Measurements from ENCODE around the gene CHST14. TPM values are rescaled to one million over a fixed set of nuclear protein-coding genes. Genes with fewer than 3 reads are reported as not detected.

Gene CHST14
- total and polyA plus RNA-seq, 2 of the 8 experiments (the other 6 are each of a cell fraction or from before 2014, with no cell fraction given), result 13.4 to 20.3 TPM

DNA sequence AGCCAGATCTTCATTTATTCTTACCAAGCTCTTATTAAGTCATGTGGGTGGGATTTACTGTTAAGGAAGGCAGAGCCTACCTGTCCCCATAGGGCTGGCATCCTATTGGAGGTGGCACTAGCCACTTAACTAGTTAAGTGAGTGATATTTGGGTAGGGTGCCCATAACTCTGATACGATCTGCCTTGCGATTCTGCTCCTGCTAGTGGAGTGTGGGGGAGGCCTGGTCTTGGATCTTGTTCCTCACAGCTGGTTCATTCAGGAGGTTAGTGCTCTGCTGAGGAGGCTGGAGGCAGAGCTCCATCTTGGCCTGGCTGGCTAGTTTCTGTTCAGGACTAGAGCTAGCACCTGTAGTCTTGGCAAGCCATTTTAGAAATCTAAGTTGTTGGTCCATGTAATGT is 20.7 kb upstream of the CHST14 start:
- Histone ChIP-seq H3K4me1 (replicated peaks in 1 of 4; ENCODE audit: control insufficient read depth in 3 of 4, insufficient read depth in 4 of 4, low read length in 3 of 4) (peaks cover 8 to 42% (median 25%) of the 10 kb centered on the region in 4 experiments), H4K5ac (ENCODE audit: insufficient read length, low read depth, low read length) (no peak overlapping the region), H3K23ac (ENCODE audit: insufficient read length) (no peak overlapping the region), H3K4ac (replicated peaks; ENCODE audit: insufficient read length, low read depth, low read length) (no peak overlapping the region), H3K56ac (replicated peaks; ENCODE audit: insufficient read length, low read depth, low read length) (no peak overlapping the region), H3K27ac (ENCODE audit: low read depth, low read length) (no peak overlapping the region), H3K9ac (replicated peaks in 1 of 4; ENCODE audit: extremely low read depth in 1 of 4, low read depth in 3 of 4, low read length in 3 of 4) (no peak overlapping the region), H4K8ac (ENCODE audit: extremely low read depth, insufficient read depth, low read length) (no peak overlapping the region), H3K23me2 (ENCODE audit: low read depth, low read length) (no peaks in the 10 kb centered on the region), H3K14ac (ENCODE audit: insufficient read length) (no peak overlapping the region), H3K4me3 (ENCODE audit: extremely low read depth in 1 of 4, insufficient read depth in 2 of 4, low read depth in 3 of 4, low read length in 4 of 4) (no peak overlapping the region), H2AK5ac (ENCODE audit: low read depth, low read length) (0 out of 2 replicates have a peak overlapping the region, but pooled peaks have one; percentile 46), H3K18ac (ENCODE audit: extremely low read depth, low read length) (no peak overlapping the region), H3K4me2 (ENCODE audit: insufficient read depth in 1 of 2, low read depth in 2 of 2, low read length in 2 of 2) (peak overlapping the region in 1 of 2 experiments; percentile 20; a peak in 1 of 4 replicates), H3K79me2 (ENCODE audit: control insufficient read depth in 1 of 2, insufficient read depth in 2 of 2, low read length in 2 of 2) (peaks cover 21 to 99% of the 10 kb centered on the region in 2 experiments), H2BK20ac (ENCODE audit: low read length) (no peak overlapping the region), H3K27me3 (replicated peaks in 1 of 4; ENCODE audit: control insufficient read depth in 3 of 4, extremely low read depth in 1 of 4, insufficient read depth in 3 of 4, low read length in 3 of 4) (no peaks in the 10 kb centered on the region), H4K20me1 (replicated peaks in 1 of 2; ENCODE audit: control insufficient read depth in 1 of 2, insufficient read depth in 2 of 2, low read length in 2 of 2) (peaks cover 46 to 51% of the 10 kb centered on the region in 2 experiments), H3K36me3 (ENCODE audit: control insufficient read depth in 2 of 4, insufficient read depth in 4 of 4, low read length in 3 of 4) (peaks cover 0 to 3% (median 0%) of the 10 kb centered on the region in 4 experiments; a peak in 1 of 8 replicates), H2BK120ac (replicated peaks; ENCODE audit: low read depth, low read length) (no peak overlapping the region), H3K9me3 (ENCODE audit: insufficient read depth in 2 of 2, low read depth in 1 of 2, low read length in 1 of 2) (no peaks in the 10 kb centered on the region), H2AFZ (ENCODE audit: low read length) (no peak overlapping the region), H2BK12ac (ENCODE audit: low read depth, low read length) (no peak overlapping the region), H2BK15ac (ENCODE audit: low read length) (no peak overlapping the region), H3K79me1 (ENCODE audit: low read depth, low read length) (peaks cover 22% of the 10 kb centered on the region), H2BK5ac (ENCODE audit: low read depth, low read length) (no peak overlapping the region), H4K91ac (replicated peaks; ENCODE audit: insufficient read length, low read length) (no peak overlapping the region)
- 98% methylated on average over 2 of the region's 2 CpGs; no CpG with 5 or more reads in 1 of the 2 experiments for WGBS, 2 experiments (ENCODE audit: extremely low coverage in 1 of 2, insufficient coverage in 1 of 2, insufficient read length in 1 of 2, insufficient replicate concordance in 2 of 2, low coverage in 1 of 2, low lambda C conversion rate in 2 of 2, missing lambda C conversion rate in 1 of 2)
- DNase-seq (ENCODE audit: low read depth in 1 of 2, low spot score in 2 of 2), result no peak
- ChIA-PET CTCF (ENCODE audit: partially characterized antibody) (interaction anchor here (1.0 to 5.0 kb wide), 7 partner anchors 15 to 142 kb away, joined by 3 to 26 read pairs (median 5); partner anchors contain the start of gene IVD), POLR2A (ENCODE audit: partially characterized antibody) (interaction anchor here (0.9 to 6.2 kb wide), 7 partner anchors 10 to 320 kb away, joined by 3 to 36 read pairs (median 5); partner anchors contain the start of genes BAHD1, C15orf62 and CHST14)
- no peak for FAIRE-seq
- TF ChIP-seq RNF2 (IDR thresholded peaks at IDR 0.05; ENCODE audit: borderline replicate concordance, low read depth, low read length, missing control alignments, poor library complexity, severe bottlenecking) (no peak), CHD2 (IDR thresholded peaks at IDR 0.05; ENCODE audit: low read length) (no peak), CHD1 (IDR thresholded peaks at IDR 0.05; ENCODE audit: low read depth, low read length) (no peak), ASH2L (IDR thresholded peaks at IDR 0.05; ENCODE audit: low read length) (no peak), KDM4A (IDR thresholded peaks at IDR 0.05; ENCODE audit: low read depth, low read length, severe bottlenecking) (no peak), KDM5A (IDR thresholded peaks at IDR 0.05; ENCODE audit: low read length) (no peak), ZNF274 (IDR thresholded peaks at IDR 0.05; ENCODE audit: borderline replicate concordance, extremely low read depth, low read length) (no peak), YY1 (IDR thresholded peaks at IDR 0.05; ENCODE audit: low read depth, low read length) (no peak), SP2 (IDR thresholded peaks at IDR 0.05; ENCODE audit: low read length) (no peak), TBP (IDR thresholded peaks at IDR 0.05; ENCODE audit: low read depth, low read length) (no peak)
- TF ChIP-seq, protein P1, sequence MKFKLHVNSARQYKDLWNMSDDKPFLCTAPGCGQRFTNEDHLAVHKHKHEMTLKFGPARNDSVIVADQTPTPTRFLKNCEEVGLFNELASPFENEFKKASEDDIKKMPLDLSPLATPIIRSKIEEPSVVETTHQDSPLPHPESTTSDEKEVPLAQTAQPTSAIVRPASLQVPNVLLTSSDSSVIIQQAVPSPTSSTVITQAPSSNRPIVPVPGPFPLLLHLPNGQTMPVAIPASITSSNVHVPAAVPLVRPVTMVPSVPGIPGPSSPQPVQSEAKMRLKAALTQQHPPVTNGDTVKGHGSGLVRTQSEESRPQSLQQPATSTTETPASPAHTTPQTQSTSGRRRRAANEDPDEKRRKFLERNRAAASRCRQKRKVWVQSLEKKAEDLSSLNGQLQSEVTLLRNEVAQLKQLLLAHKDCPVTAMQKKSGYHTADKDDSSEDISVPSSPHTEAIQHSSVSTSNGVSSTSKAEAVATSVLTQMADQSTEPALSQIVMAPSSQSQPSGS (IDR thresholded peaks at IDR 0.05; ENCODE audit: low read length), result no peak
- TF ChIP-seq, protein P2, sequence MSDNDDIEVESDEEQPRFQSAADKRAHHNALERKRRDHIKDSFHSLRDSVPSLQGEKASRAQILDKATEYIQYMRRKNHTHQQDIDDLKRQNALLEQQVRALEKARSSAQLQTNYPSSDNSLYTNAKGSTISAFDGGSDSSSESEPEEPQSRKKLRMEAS (IDR thresholded peaks at IDR 0.05), result no peak
